Measurements from ENCODE around the gene TNFAIP8L3.
"Not testable (repeated sequence)": the region's sequence is repeated elsewhere in the genome, so short reads cannot be mapped to it uniquely, and the experiment has no call there.

TNFAIP8L3 gene

GRCh38 chr15:51051776-51052175 lies 42.9 kb downstream of the TNFAIP8L3 start:
- no peak for DNase-seq

- no peak for DNase-seq
Observed at GRCh38 chr15:51049081-51049480, 45.6 kb downstream of the TNFAIP8L3 start.

GRCh38 chr15:51048308-51048707 lies 46.4 kb downstream of the TNFAIP8L3 start:
- DNase-seq, result no peak

GRCh38 chr15:51046799-51047449 lies 47.8 kb downstream of the TNFAIP8L3 start:
- no peak for DNase-seq

- no peak for DNase-seq
Observed at GRCh38 chr15:51046016-51046415, 48.7 kb downstream of the TNFAIP8L3 start.

GRCh38 chr15:51044037-51044727 lies 50.5 kb downstream of the TNFAIP8L3 start:
- no peak for DNase-seq

- no peak for DNase-seq
Observed at GRCh38 chr15:51038974-51039319, 55.8 kb downstream of the TNFAIP8L3 start.

GRCh38 chr15:51038162-51038973 lies 56.3 kb downstream of the TNFAIP8L3 start:
- no peak for DNase-seq

- not testable (repeated sequence) for DNase-seq
Observed at GRCh38 chr15:51037474-51037873, 57.2 kb downstream of the TNFAIP8L3 start.

GRCh38 chr15:51030649-51031316 lies 63.9 kb downstream of the TNFAIP8L3 start:
- DNase-seq, result no peak

- no peak for DNase-seq
Observed at GRCh38 chr15:51025454-51025846, 69.3 kb downstream of the TNFAIP8L3 start.

- no peak for DNase-seq
Observed at GRCh38 chr15:51024735-51025453, 69.8 kb downstream of the TNFAIP8L3 start.

- no peak for DNase-seq
Observed at GRCh38 chr15:51023499-51023898, 71.2 kb downstream of the TNFAIP8L3 start.

- no peak for DNase-seq
Observed at GRCh38 chr15:51022206-51022605, 72.5 kb downstream of the TNFAIP8L3 start.

- no peak for DNase-seq
Observed at GRCh38 chr15:51016615-51017014, 78.1 kb downstream of the TNFAIP8L3 start.

- DNase-seq, result no peak
Observed at GRCh38 chr15:51011212-51011611, 83.5 kb downstream of the TNFAIP8L3 start.

GRCh38 chr15:51007131-51007666 lies 87.5 kb downstream of the TNFAIP8L3 start:
- no peak for DNase-seq
